CD4-positive, alpha-beta memory T cell (primary cell): ENCODE measurements around the gene SNX33. TPM values are rescaled to one million over a fixed set of nuclear protein-coding genes. Genes with fewer than 3 reads are reported as not detected.

ENCODE experiments used
- CTCF ChIA-PET: fragments of 350-600 bp; sonication (Branson Sonifier 250); formaldehyde crosslinking; loops from one replicate; lab custom pipeline; 2021; ENCODE audit warnings: inconsistent platforms; ENCODE audit not compliant: partially characterized antibody; lab: Charles Lee
- POLR2A ChIA-PET: fragments of 350-600 bp; sonication (Branson Sonifier 250); formaldehyde crosslinking; loops from one replicate; lab custom pipeline; 2021; ENCODE audit not compliant: partially characterized antibody; lab: Charles Lee
- DNase-seq, 5 donors: peaks; one replicate each; pipeline versions ENCODE4 v3.0.0 to v3.0.0-alpha.2; 2020 to 2022; ENCODE audit warnings: mixed read lengths in 1 of 5
- H3K27ac ChIP-seq: one replicate; pipeline ENCODE4 v1.7.0; 2013; ENCODE audit warnings: low read depth, low read length
- H3K27me3 ChIP-seq: 2 replicates; pipeline ENCODE4 v1.7.0; 2013; ENCODE audit warnings: mild to moderate bottlenecking, low read length, moderate library complexity; ENCODE audit not compliant: insufficient read depth
- H3K36me3 ChIP-seq: 2 replicates; pipeline ENCODE4 v1.7.0; 2013; ENCODE audit warnings: mild to moderate bottlenecking, low read length, moderate library complexity; ENCODE audit not compliant: insufficient read depth
- H3K4me1 ChIP-seq: 2 replicates; pipeline ENCODE4 v1.7.0; 2013; ENCODE audit warnings: mild to moderate bottlenecking, low read length, moderate library complexity; ENCODE audit not compliant: insufficient read depth
- H3K4me3 ChIP-seq, 2 donors: one replicate each; pipeline ENCODE4 v1.7.0; 2013; ENCODE audit warnings: low read length in 2 of 2, mild to moderate bottlenecking in 1 of 2
- H3K9me3 ChIP-seq, 2 donors: one replicate each; pipeline ENCODE4 v1.7.0; 2013; ENCODE audit warnings: low read length in 2 of 2, control low read depth in 1 of 2; ENCODE audit not compliant: control insufficient read depth in 1 of 2
- H3K27ac Mint-ChIP-seq, 7 donors: one replicate each; pipeline ENCODE4 v1.8.0; 2020 to 2021; ENCODE audit warnings: mixed read lengths in 7 of 7, mild to moderate bottlenecking in 6 of 7, inconsistent platforms in 3 of 7, moderate library complexity in 3 of 7
- H3K27me3 Mint-ChIP-seq, 2 donors: one replicate each; pipeline ENCODE4 v1.8.0; 2020 to 2021; ENCODE audit warnings: mixed read lengths in 2 of 2
- H3K36me3 Mint-ChIP-seq, 2 donors: one replicate each; pipeline ENCODE4 v1.8.0; 2020 to 2021; ENCODE audit warnings: mixed read lengths in 2 of 2, inconsistent platforms in 1 of 2, mild to moderate bottlenecking in 1 of 2
- H3K4me1 Mint-ChIP-seq, 4 donors: one replicate each; pipeline ENCODE4 v1.8.0; 2020 to 2021; ENCODE audit warnings: mixed read lengths in 4 of 4, mild to moderate bottlenecking in 1 of 4
- H3K4me3 Mint-ChIP-seq, 8 donors: one replicate each; pipeline ENCODE4 v1.8.0; 2020 to 2021; ENCODE audit warnings: mixed read lengths in 8 of 8, mild to moderate bottlenecking in 7 of 8, moderate library complexity in 6 of 8, inconsistent platforms in 3 of 8
- H3K9me3 Mint-ChIP-seq, 8 donors: one replicate each; pipeline ENCODE4 v1.8.0; 2020 to 2021; ENCODE audit warnings: mixed read lengths in 8 of 8, mild to moderate bottlenecking in 5 of 8, inconsistent platforms in 3 of 8, moderate library complexity in 1 of 8
- intact Hi-C: fragments of 100-400 bp; cut with micrococcal nuclease; formaldehyde crosslinking; loops from one replicate; pipeline ENCODE4 v1.15.1; 2023
- polyA plus RNA-seq, 2 donors: library from polyadenylated mRNA; unstranded; fragments of 300-500 nt; fragmentation: Illumina TruSeq; gene quantifications; one replicate each; pipeline ENCODE4 v1.2.3, GENCODE V29; 2021
- total RNA-seq, 2 experiments: library from RNA; stranded (reverse); gene quantifications; one replicate each; pipeline ENCODE4 v1.2.3, GENCODE V29; 2021

Gene SNX33
- total and polyA plus RNA-seq, 4 experiments from 2014 or later: 0.33 to 3.8 (median 2.6) TPM

GRCh38 chr15:75653347-75653913, 5.7 kb downstream of the SNX33 start:
- Mint-ChIP-seq H3K4me3 (no peak overlapping the region), H3K9me3 (no peaks in the 10 kb centered on the region), H3K36me3 (no peaks in the 10 kb centered on the region), H3K27ac (peak overlapping the region in 2 of 7 donors; percentile 29 to 68), H3K4me1 (peaks cover 10 to 42% (median 24%) of the 10 kb centered on the region in 4 donors), H3K27me3 (no peaks in the 10 kb centered on the region)
- no peak overlapping the region for H3K27ac ChIP-seq
- no peaks in the 10 kb centered on the region for H3K9me3 ChIP-seq
- intact Hi-C loops: no loop called here
- H3K4me1 ChIP-seq: peaks cover 18% of the 10 kb centered on the region
- no peak overlapping the region for H3K4me3 ChIP-seq
- DNase-seq: no peak
- H3K36me3 ChIP-seq: no peaks in the 10 kb centered on the region
- POLR2A ChIA-PET: interaction anchor here (1.1 kb wide), 1 partner anchor 14 kb away, joined by 3 read pairs; no protein-coding TSS in a partner anchor
- no peaks in the 10 kb centered on the region for H3K27me3 ChIP-seq
- CTCF ChIA-PET: no interaction called here

GRCh38 chr15:75654201-75654907, 6.6 kb downstream of the SNX33 start:
- Histone ChIP-seq H3K4me3 (no peak overlapping the region), H3K9me3 (no peaks in the 10 kb centered on the region), H3K27me3 (no peaks in the 10 kb centered on the region), H3K36me3 (no peaks in the 10 kb centered on the region), H3K27ac (no peak overlapping the region), H3K4me1 (peaks cover 16% of the 10 kb centered on the region)
- H3K27me3 Mint-ChIP-seq: no peaks in the 10 kb centered on the region
- DNase-seq: no peak
- intact Hi-C loops: no loop called here
- H3K4me3 Mint-ChIP-seq: no peak overlapping the region
- peak overlapping the region in 1 of 7 donors; percentile 31 for H3K27ac Mint-ChIP-seq
- H3K36me3 Mint-ChIP-seq: no peaks in the 10 kb centered on the region
- CTCF ChIA-PET: no interaction called here
- H3K4me1 Mint-ChIP-seq: peaks cover 10 to 33% (median 24%) of the 10 kb centered on the region in 4 donors
- H3K9me3 Mint-ChIP-seq: no peaks in the 10 kb centered on the region
- POLR2A ChIA-PET: interaction anchor here (1.1 kb wide), 1 partner anchor 15 kb away, joined by 3 read pairs; no protein-coding TSS in a partner anchor

GRCh38 chr15:75655931-75656330, 8.2 kb downstream of the SNX33 start:
- Mint-ChIP-seq H3K27ac (peak overlapping the region in 1 of 7 donors; percentile 18), H3K36me3 (no peaks in the 10 kb centered on the region)

GRCh38 chr15:75656331-75656730, 8.6 kb downstream of the SNX33 start:
- H3K36me3 ChIP-seq: no peaks in the 10 kb centered on the region
- Mint-ChIP-seq H3K9me3 (no peaks in the 10 kb centered on the region), H3K4me3 (no peak overlapping the region), H3K4me1 (peaks cover 4 to 13% (median 7%) of the 10 kb centered on the region in 4 donors), H3K36me3 (no peaks in the 10 kb centered on the region), H3K27me3 (no peaks in the 10 kb centered on the region), H3K27ac (no peak overlapping the region)
- H3K4me3 ChIP-seq: no peak overlapping the region
- ChIA-PET CTCF (no interaction called here), POLR2A (no interaction called here)
- no peaks in the 10 kb centered on the region for H3K9me3 ChIP-seq
- no peak overlapping the region for H3K27ac ChIP-seq
- H3K4me1 ChIP-seq: peaks cover 11% of the 10 kb centered on the region
- intact Hi-C loops: no loop called here
- no peak for DNase-seq
- H3K27me3 ChIP-seq: no peaks in the 10 kb centered on the region

More at GRCh38 chr15:75655931-75656330, 8.2 kb downstream of the SNX33 start:
- H3K4me3 Mint-ChIP-seq: no peak overlapping the region
- no peak for DNase-seq
- intact Hi-C loops: no loop called here
- Histone ChIP-seq H3K4me1 (peaks cover 15% of the 10 kb centered on the region), H3K9me3 (no peaks in the 10 kb centered on the region), H3K4me3 (no peak overlapping the region), H3K27ac (no peak overlapping the region), H3K27me3 (no peaks in the 10 kb centered on the region), H3K36me3 (no peaks in the 10 kb centered on the region)
- H3K9me3 Mint-ChIP-seq: no peaks in the 10 kb centered on the region
- peaks cover 7 to 17% (median 11%) of the 10 kb centered on the region in 4 donors for H3K4me1 Mint-ChIP-seq
- no peaks in the 10 kb centered on the region for H3K27me3 Mint-ChIP-seq
- CTCF ChIA-PET: no interaction called here
- POLR2A ChIA-PET: no interaction called here

GRCh38 chr15:75656813-75657212, 9.1 kb downstream of the SNX33 start:
- POLR2A ChIA-PET: no interaction called here
- no peak overlapping the region for H3K27ac ChIP-seq
- H3K4me1 ChIP-seq: peaks cover 6% of the 10 kb centered on the region
- Mint-ChIP-seq H3K27ac (peak overlapping the region in 1 of 7 donors; percentile 25), H3K36me3 (no peaks in the 10 kb centered on the region), H3K4me1 (peaks cover 2 to 9% (median 4%) of the 10 kb centered on the region in 4 donors), H3K9me3 (no peaks in the 10 kb centered on the region), H3K4me3 (no peak overlapping the region), H3K27me3 (no peaks in the 10 kb centered on the region)
- no peaks in the 10 kb centered on the region for H3K27me3 ChIP-seq
- DNase-seq: no peak
- CTCF ChIA-PET: no interaction called here
- no peak overlapping the region for H3K4me3 ChIP-seq
- no peaks in the 10 kb centered on the region for H3K36me3 ChIP-seq
- intact Hi-C loops: no loop called here
- no peaks in the 10 kb centered on the region for H3K9me3 ChIP-seq

GRCh38 chr15:75659141-75659771, 11.5 kb downstream of the SNX33 start:
- Mint-ChIP-seq H3K36me3 (no peaks in the 10 kb centered on the region), H3K27me3 (no peaks in the 10 kb centered on the region), H3K9me3 (no peaks in the 10 kb centered on the region), H3K4me3 (no peak overlapping the region), H3K27ac (no peak overlapping the region), H3K4me1 (peaks cover 0 to 4% (median under 1%) of the 10 kb centered on the region in 4 donors)
- H3K27me3 ChIP-seq: no peaks in the 10 kb centered on the region
- no peak overlapping the region for H3K4me3 ChIP-seq
- POLR2A ChIA-PET: interaction anchor here (0.5 kb wide), 1 partner anchor 406 kb away, joined by 3 read pairs; no protein-coding TSS in a partner anchor
- H3K27ac ChIP-seq: no peak overlapping the region
- intact Hi-C loops: no loop called here
- H3K4me1 ChIP-seq: no peaks in the 10 kb centered on the region
- no peak for DNase-seq
- CTCF ChIA-PET: no interaction called here
- no peaks in the 10 kb centered on the region for H3K36me3 ChIP-seq
- H3K9me3 ChIP-seq: no peaks in the 10 kb centered on the region

- intact Hi-C loops: no loop called here
- H3K27ac ChIP-seq: no peak overlapping the region
- Mint-ChIP-seq H3K4me3 (no peak overlapping the region), H3K27ac (no peak overlapping the region), H3K4me1 (peaks cover 0 to 4% (median under 1%) of the 10 kb centered on the region in 4 donors), H3K36me3 (no peaks in the 10 kb centered on the region), H3K27me3 (no peaks in the 10 kb centered on the region), H3K9me3 (no peaks in the 10 kb centered on the region)
- no peaks in the 10 kb centered on the region for H3K4me1 ChIP-seq
- ChIA-PET CTCF (no interaction called here), POLR2A (interaction anchor here (0.6 kb wide), 1 partner anchor 12 kb away, joined by 3 read pairs; no protein-coding TSS in a partner anchor)
- H3K4me3 ChIP-seq: no peak overlapping the region
- no peaks in the 10 kb centered on the region for H3K36me3 ChIP-seq
- H3K27me3 ChIP-seq: no peaks in the 10 kb centered on the region
- no peaks in the 10 kb centered on the region for H3K9me3 ChIP-seq
- no peak for DNase-seq
These were observed 12.4 kb downstream of the SNX33 start for GRCh38 chr15:75659928-75660645.
